Thoracic aorta (tissue), 2 donors: ENCODE results near the gene TLL1. TPM values are rescaled to one million over a fixed set of nuclear protein-coding genes. Genes with fewer than 3 reads are reported as not detected.

Source experiments
- ATAC-seq: fragments of 150-250 bp; one replicate; pipeline ENCODE4 v1.8.0; 2017; ENCODE audit warnings: low read depth; ENCODE audit not compliant: insufficient number of reproducible peaks, low FRiP score
- DNase-seq: peaks from one replicate; pipeline ENCODE4 v3.0.0-alpha.2; 2020; ENCODE audit warnings: low spot score
- H3K27ac ChIP-seq, 2 donors: fragments of 200-600 bp; sonication (generic); 1 replicate in 1 of 2; 2 replicates in 1 of 2; pipeline ENCODE4 v1.5.1; 2016; ENCODE audit warnings: mild to moderate bottlenecking in 2 of 2, moderate library complexity in 2 of 2
- H3K27me3 ChIP-seq: fragments of 200-600 bp; sonication (generic); replicated peaks from 2 replicates; pipeline ENCODE4 v1.6.0; 2016; ENCODE audit warnings: mild to moderate bottlenecking; ENCODE audit not compliant: insufficient read depth
- H3K36me3 ChIP-seq: fragments of 200-600 bp; sonication (generic); one replicate; pipeline ENCODE4 v1.5.1; 2016
- H3K4me1 ChIP-seq, 2 donors: fragments of 200-600 bp; sonication (generic); 1 replicate in 1 of 2; 2 replicates in 1 of 2; pipeline versions ENCODE4 v1.5.1 to v1.6.0; 2016; ENCODE audit warnings: low read depth in 2 of 2, mild to moderate bottlenecking in 1 of 2; ENCODE audit not compliant: control insufficient read depth in 1 of 2
- H3K4me3 ChIP-seq: fragments of 200-600 bp; sonication (generic); 2 replicates; pipeline ENCODE4 v1.5.1; 2016; ENCODE audit warnings: mild to moderate bottlenecking
- H3K9me3 ChIP-seq: fragments of 200-600 bp; sonication (generic); 2 replicates; pipeline ENCODE4 v1.5.1; 2016
- total RNA-seq, 2 donors: library from RNA; depleted of rRNA; stranded (reverse); fragments of >200 nt; gene quantifications; one replicate each; pipeline versions ENCODE4 v1.1.0 to v1.2.3, GENCODE V29; 2016
- TF ChIP-seq, protein P1 (sequence below): fragments of 200-600 bp; sonication (generic); IDR thresholded peaks from one replicate; pipeline ENCODE4 v1.5.1; 2019; ENCODE audit warnings: antibody characterized with exemption

The TLL1 gene
- total RNA-seq, 2 donors from 2014 or later = 3.7 to 10.6 TPM

DNA sequence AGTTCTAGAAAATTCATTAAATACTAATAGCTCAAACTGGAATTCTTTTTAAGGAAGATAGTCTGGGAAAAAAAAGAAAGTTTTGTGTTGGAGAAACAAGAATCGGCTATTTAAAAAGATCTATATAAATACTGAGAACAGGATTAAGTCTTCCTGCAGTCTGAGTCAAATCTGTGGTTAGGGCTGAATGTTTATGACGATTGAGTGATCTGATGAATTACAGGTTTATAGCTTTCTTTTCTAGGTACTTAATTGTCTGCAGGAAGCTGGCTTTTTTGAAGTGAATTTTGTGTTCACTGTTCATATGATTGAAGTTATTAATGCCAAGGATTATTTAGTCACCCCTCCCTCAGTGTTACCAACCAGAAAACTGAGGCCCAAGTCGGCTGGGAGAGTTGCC, 42.2 kb downstream of the TLL1 start:
- H3K27me3 ChIP-seq = no peaks in the 10 kb centered on the region
- H3K4me3 ChIP-seq = no peak overlapping the region
- no peak overlapping the region for H3K27ac ChIP-seq
- ATAC-seq = no peak
- no peaks in the 10 kb centered on the region for H3K9me3 ChIP-seq
- no peaks in the 10 kb centered on the region for H3K4me1 ChIP-seq
- no peaks in the 10 kb centered on the region for H3K36me3 ChIP-seq
- TF ChIP-seq, protein P1, sequence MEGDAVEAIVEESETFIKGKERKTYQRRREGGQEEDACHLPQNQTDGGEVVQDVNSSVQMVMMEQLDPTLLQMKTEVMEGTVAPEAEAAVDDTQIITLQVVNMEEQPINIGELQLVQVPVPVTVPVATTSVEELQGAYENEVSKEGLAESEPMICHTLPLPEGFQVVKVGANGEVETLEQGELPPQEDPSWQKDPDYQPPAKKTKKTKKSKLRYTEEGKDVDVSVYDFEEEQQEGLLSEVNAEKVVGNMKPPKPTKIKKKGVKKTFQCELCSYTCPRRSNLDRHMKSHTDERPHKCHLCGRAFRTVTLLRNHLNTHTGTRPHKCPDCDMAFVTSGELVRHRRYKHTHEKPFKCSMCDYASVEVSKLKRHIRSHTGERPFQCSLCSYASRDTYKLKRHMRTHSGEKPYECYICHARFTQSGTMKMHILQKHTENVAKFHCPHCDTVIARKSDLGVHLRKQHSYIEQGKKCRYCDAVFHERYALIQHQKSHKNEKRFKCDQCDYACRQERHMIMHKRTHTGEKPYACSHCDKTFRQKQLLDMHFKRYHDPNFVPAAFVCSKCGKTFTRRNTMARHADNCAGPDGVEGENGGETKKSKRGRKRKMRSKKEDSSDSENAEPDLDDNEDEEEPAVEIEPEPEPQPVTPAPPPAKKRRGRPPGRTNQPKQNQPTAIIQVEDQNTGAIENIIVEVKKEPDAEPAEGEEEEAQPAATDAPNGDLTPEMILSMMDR = no peak
- no peak for DNase-seq

DNA sequence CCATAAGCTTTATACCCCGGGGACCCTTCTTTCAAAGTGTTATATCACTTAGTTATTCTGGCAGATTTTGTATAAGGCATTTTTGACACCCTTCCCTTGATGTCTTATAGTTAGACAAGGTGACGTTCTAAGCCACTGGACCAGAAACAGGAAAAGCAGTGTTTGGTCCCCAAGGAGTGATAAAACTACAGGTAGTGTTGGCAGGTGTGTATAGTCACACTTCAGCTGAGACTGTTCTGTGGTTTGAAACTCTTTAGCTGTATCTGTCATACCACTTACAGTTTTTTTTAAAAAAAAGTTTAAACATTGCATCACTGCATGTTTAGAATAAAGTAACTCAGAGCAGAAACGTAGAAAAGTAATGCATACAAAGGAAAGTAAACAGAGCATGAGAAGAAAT, 48.5 kb downstream of the TLL1 start:
- DNase-seq = no peak
- H3K36me3 ChIP-seq = no peaks in the 10 kb centered on the region
- H3K9me3 ChIP-seq = no peaks in the 10 kb centered on the region
- no peak overlapping the region for H3K27ac ChIP-seq
- peaks cover 0 to 3% of the 10 kb centered on the region in 2 donors for H3K4me1 ChIP-seq
- no peaks in the 10 kb centered on the region for H3K27me3 ChIP-seq
- no peak for ATAC-seq
- no peak overlapping the region for H3K4me3 ChIP-seq
- TF ChIP-seq, protein P1 = no peak

DNA sequence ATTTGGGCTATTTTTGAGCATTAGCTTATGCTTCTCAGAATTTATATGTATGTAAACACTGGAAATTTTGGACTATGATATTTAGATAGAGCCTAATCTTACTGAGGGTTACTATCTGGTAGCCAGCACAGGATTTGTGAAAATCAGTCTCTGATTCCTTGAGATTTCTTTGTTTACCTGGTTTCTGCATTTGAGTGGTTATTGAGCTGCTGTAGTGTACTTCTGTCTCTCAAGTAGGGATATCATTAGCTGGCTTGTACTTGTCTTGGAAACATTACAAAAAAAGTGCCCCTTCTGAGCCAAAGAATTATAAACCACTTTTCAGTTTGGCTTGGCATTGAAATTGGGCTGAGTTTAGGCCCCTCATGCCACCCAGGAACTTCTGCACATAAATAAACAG, 49.7 kb downstream of the TLL1 start:
- ATAC-seq (no peak), DNase-seq (no peak)
- no peaks in the 10 kb centered on the region for H3K36me3 ChIP-seq
- TF ChIP-seq, protein P1 = no peak
- no peak overlapping the region for H3K4me3 ChIP-seq
- H3K27ac ChIP-seq = no peak overlapping the region
- H3K4me1 ChIP-seq = peaks cover 0 to 3% of the 10 kb centered on the region in 2 donors
- no peaks in the 10 kb centered on the region for H3K27me3 ChIP-seq
- no peaks in the 10 kb centered on the region for H3K9me3 ChIP-seq

DNA sequence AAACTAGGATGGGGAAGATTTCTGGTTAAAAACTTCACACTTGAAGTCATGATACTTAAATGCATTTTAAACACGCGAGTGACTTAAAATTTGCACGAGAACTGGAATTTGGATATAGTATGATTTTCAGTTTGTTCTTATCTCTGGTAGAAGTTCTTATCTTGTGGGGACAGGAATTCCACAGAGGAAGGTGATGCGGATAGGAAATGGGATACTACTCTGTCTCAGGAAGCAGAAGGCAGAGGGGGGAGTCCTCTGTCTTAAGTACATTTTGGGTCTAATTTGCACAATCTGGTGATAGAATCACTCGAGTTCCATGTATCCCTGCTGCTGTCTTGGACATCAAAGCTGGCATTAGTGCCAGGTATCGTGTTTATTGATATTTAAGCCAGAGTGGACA, 53.3 kb downstream of the TLL1 start:
- ATAC-seq (no peak), DNase-seq (no peak)
- H3K4me1 ChIP-seq = peaks cover 0 to 3% of the 10 kb centered on the region in 2 donors
- no peak overlapping the region for H3K4me3 ChIP-seq
- no peaks in the 10 kb centered on the region for H3K27me3 ChIP-seq
- no peaks in the 10 kb centered on the region for H3K9me3 ChIP-seq
- TF ChIP-seq, protein P1 = no peak
- no peak overlapping the region for H3K27ac ChIP-seq
- no peaks in the 10 kb centered on the region for H3K36me3 ChIP-seq

DNA sequence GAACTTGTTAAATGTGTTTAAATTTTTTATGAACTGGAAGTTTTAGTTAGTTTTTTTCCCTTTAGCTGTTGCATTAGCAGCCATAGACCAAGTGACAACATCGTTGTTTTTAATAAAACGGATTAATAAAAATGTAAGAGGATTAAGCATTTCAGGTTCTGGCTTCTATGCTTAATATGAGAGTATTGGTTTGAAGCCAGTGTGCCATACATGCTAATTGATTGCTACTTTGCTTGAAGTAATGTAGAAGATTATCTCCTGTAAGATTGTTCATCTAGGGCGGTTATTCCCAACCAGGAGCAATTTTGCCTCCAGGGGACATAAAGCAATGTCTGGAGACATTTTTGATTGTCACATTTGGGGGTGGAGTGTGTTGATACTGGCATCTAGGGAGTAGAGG, 54.3 kb downstream of the TLL1 start:
- ATAC-seq = no peak
- no peak for DNase-seq
- no peaks in the 10 kb centered on the region for H3K9me3 ChIP-seq
- no peaks in the 10 kb centered on the region for H3K27me3 ChIP-seq
- no peak overlapping the region for H3K4me3 ChIP-seq
- TF ChIP-seq, protein P1 = no peak
- no peak overlapping the region for H3K27ac ChIP-seq
- no peaks in the 10 kb centered on the region for H3K36me3 ChIP-seq
- peaks cover 0 to 3% of the 10 kb centered on the region in 2 donors for H3K4me1 ChIP-seq
